DOHH2 (cell line): ENCODE results near the gene SLC37A3.

Experiments used
- CTCF ChIP-seq: fragments of 200-600 bp; sonication (generic); IDR thresholded peaks from one replicate; pipeline ENCODE4 v1.5.1; 2014; ENCODE audit warnings: antibody characterized with exemption, mild to moderate bottlenecking, low read depth, low read length; ENCODE audit not compliant: poor library complexity, severe bottlenecking
- EZH2phosphoT487 ChIP-seq: fragments of 200-600 bp; sonication (generic); IDR thresholded peaks from 2 replicates; pipeline ENCODE4 v1.6.1; 2017; ENCODE audit warnings: borderline replicate concordance, mild to moderate bottlenecking, antibody characterized with exemption, low read length, moderate library complexity, mixed read lengths

DNA sequence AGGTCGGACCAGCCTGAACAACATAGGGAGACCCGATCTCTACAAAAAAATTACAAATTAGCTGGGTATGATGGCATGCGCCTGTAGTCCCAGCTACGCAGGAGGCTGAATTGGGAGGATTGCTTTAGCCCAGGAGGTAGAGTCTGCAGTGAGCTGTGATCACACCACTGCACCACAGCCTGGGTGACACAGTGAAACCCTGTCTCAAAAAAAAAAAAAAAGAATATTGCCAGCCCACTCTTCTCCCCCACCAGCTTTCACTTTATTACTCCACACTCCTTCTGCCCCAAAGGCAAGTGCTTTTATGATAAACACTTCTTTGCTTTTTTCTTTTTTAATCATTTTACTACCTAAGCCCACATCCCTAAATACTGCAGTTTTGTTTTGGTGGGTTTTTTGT lies 20.3 kb upstream of the SLC37A3 start:
- TF ChIP-seq CTCF, result no peak
- TF ChIP-seq EZH2phosphoT487, result no peak
